Pancreas (tissue), 10 donors: ENCODE measurements around the gene PAX7. TPM values are rescaled to one million over a fixed set of nuclear protein-coding genes. Genes with fewer than 3 reads are reported as not detected.

Experiments used
- ATAC-seq, 4 donors: fragments of 200-7000 bp; cut with Tn5 transposase; one replicate each; pipeline versions ENCODE4 v1.8.0 to v1.9.1; 2020; ENCODE audit warnings: mild to moderate bottlenecking in 4 of 4, moderate library complexity in 4 of 4
- DNase-seq, 6 donors: peaks; one replicate each; pipeline ENCODE4 v3.0.0-alpha.2; 2020
- FAIRE-seq: peaks from 2 replicates; lab custom pipeline; 2012; peaks lifted over from hg19 to GRCh38; lab: Jason Lieb, UNC
- H3K27ac ChIP-seq, 4 donors: fragments of 200-600 bp; sonication (generic); 1 replicate in 3 of 4; 2 replicates in 1 of 4; pipeline versions ENCODE4 v1.5.0 to v1.8.0; 2020
- H3K27me3 ChIP-seq, 4 donors: fragments of 200-600 bp; one replicate each; pipeline ENCODE4 v1.8.0; 2021
- H3K36me3 ChIP-seq, 3 donors: fragments of 200-600 bp; sonication (generic) in 1 of 3; one replicate each; pipeline versions ENCODE4 v1.5.0 to v1.8.0; 2020 to 2021
- H3K4me1 ChIP-seq, 3 donors: fragments of 200-600 bp; one replicate each; pipeline ENCODE4 v1.8.0; 2021
- H3K4me3 ChIP-seq, 4 donors: fragments of 200-600 bp; sonication (generic) in 2 of 4; one replicate each; pipeline versions ENCODE4 v1.5.0 to v1.8.0; 2020 to 2021
- H3K9me3 ChIP-seq, 4 donors: fragments of 200-600 bp; one replicate each; pipeline ENCODE4 v1.8.0; 2021
- CTCF ChIP-seq, 4 donors: fragments of 200-600 bp; sonication (generic) in 3 of 4; IDR thresholded peaks; one replicate each; pipeline versions ENCODE4 v1.5.0 to v1.8.0; 2021; ENCODE audit warnings: antibody characterized with exemption in 4 of 4
- WGBS, 2 donors: extraction: QIAGEN DNeasy Blood & Tissue Kit; methylation state at CpG; one replicate each; pipeline ENCODE4 v1.1.7; 2013; 5-methylcytosine and 5-hydroxymethylcytosine counted together
- intact Hi-C, 3 donors: fragments of 100-400 bp; cut with DNase I; formaldehyde crosslinking; loops; one replicate each; pipeline versions ENCODE4 v1.11.1 to v1.14.2; 2022
- polyA plus RNA-seq, 2 donors: library from polyadenylated mRNA; stranded (reverse); fragments of 200-250 nt; gene quantifications; one replicate each; pipeline ENCODE4 v1.2.3, GENCODE V29; 2013
- total RNA-seq, 6 donors: library from RNA; stranded (reverse); fragmentation: NEBNext Ultra II Directional in 4 of 6; extraction: Animal tissue kit (Norgen Biotek cat#: 25700) in 4 of 6; gene quantifications; one replicate each; pipeline versions ENCODE4 v1.2.1 to v1.2.4, GENCODE V29; 2021 to 2023
- donor health status: healthy with polysubstance abuse.
- donor health status: DM: no; HTN: no; CAD: no; lungs with moderate emphysema.
- donor health status: DM: no; HTN: no; CAD: no.
- donor health status: control.
- donor health status: control.
- donor health status: Bipolar disorder and iron deficiency.
- donor health status: DM: yes; HTN: yes; CAD: no.
- donor health status: DM: no; HTN: no; CAD: no.
- donor health status: DM: no; HTN: no; CAD: no.
- donor health status: DM: yes; HTN: yes; CAD: no.

PAX7 gene
- total and polyA plus RNA-seq, 8 donors = not detected

GRCh38 chr1:18634276-18634675 is 3.6 kb downstream of the PAX7 start:
- 3 to 4% methylated on average over 16 of the region's 16 CpGs for WGBS, 2 donors
- Histone ChIP-seq H3K4me3 (no peak overlapping the region), H3K27me3 (peaks cover 0 to 84% (median 7%) of the 10 kb centered on the region in 4 donors), H3K27ac (no peak overlapping the region), H3K9me3 (no peaks in the 10 kb centered on the region), H3K4me1 (no peaks in the 10 kb centered on the region), H3K36me3 (no peaks in the 10 kb centered on the region)
- DNase-seq (no peak), ATAC-seq (no peak), FAIRE-seq (no peak)
- no peak for TF ChIP-seq CTCF (IDR thresholded peaks at IDR 0.05)
- intact Hi-C loops = no loop called here

DNA sequence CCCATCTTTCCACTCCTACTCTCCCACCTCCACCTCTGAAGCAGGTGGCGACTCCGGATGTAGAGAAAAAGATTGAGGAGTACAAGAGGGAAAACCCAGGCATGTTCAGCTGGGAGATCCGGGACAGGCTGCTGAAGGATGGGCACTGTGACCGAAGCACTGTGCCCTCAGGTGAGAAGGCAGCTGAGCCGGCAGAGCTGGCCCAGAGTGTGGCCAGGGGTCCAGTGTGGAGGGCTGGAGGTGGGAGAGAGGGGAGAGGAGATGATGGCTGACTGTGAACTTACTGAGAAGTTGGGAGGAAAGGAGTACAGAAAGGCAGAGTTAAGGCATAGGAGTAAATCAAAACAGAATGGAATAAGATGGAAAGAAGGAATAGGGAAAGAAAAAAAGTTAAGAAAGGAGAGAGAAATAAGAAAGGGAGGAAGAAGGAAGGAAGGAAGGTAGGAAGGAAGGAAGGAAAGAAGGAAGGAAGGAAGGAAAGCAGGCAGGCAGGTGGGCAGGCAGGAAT is 4.5 kb downstream of the PAX7 start:
- no peaks in the 10 kb centered on the region for H3K36me3 ChIP-seq
- H3K4me1 ChIP-seq = no peaks in the 10 kb centered on the region
- no peak for ATAC-seq
- intact Hi-C loops = no loop called here
- H3K4me3 ChIP-seq = no peak overlapping the region
- no peak for DNase-seq
- H3K27ac ChIP-seq = no peak overlapping the region
- no peaks in the 10 kb centered on the region for H3K9me3 ChIP-seq
- no peak for TF ChIP-seq CTCF (IDR thresholded peaks at IDR 0.05)
- no peak for FAIRE-seq
- peaks cover 0 to 79% (median 7%) of the 10 kb centered on the region in 4 donors for H3K27me3 ChIP-seq
- WGBS, 2 donors = 2% methylated on average over 5 of the region's 5 CpGs

- no peak for TF ChIP-seq CTCF (IDR thresholded peaks at IDR 0.05)
- no peak overlapping the region for H3K4me3 ChIP-seq
- DNase-seq = no peak
- intact Hi-C loops = no loop called here
- no peak overlapping the region for H3K27ac ChIP-seq
- ATAC-seq = no peak
- H3K4me1 ChIP-seq = no peaks in the 10 kb centered on the region
- 2 to 4% methylated on average over 39 to 40 of the region's 40 CpGs for WGBS, 2 donors
- no peaks in the 10 kb centered on the region for H3K9me3 ChIP-seq
- H3K27me3 ChIP-seq = peaks cover 0 to 80% (median 10%) of the 10 kb centered on the region in 4 donors
- H3K36me3 ChIP-seq = no peaks in the 10 kb centered on the region
- no peak for FAIRE-seq
These were observed 5.4 kb downstream of the PAX7 start for GRCh38 chr1:18635891-18636595.

- Histone ChIP-seq H3K27ac (no peak overlapping the region), H3K36me3 (no peaks in the 10 kb centered on the region), H3K4me3 (no peak overlapping the region), H3K27me3 (peaks cover 0 to 80% (median 13%) of the 10 kb centered on the region in 4 donors), H3K4me1 (no peaks in the 10 kb centered on the region), H3K9me3 (no peaks in the 10 kb centered on the region)
- ATAC-seq (peak in 1 of 4 donors; percentile 14), DNase-seq (no peak), FAIRE-seq (no peak)
- 2 to 4% methylated on average over 41 to 52 of the region's 52 CpGs for WGBS, 2 donors
- no peak for TF ChIP-seq CTCF (IDR thresholded peaks at IDR 0.05)
- intact Hi-C loops = no loop called here
These were observed 6.2 kb downstream of the PAX7 start for GRCh38 chr1:18636596-18637508.
